ENCODE results near the gene PKIG.
"Not testable (repeated sequence)": the region's sequence is repeated elsewhere in the genome, so short reads cannot be mapped to it uniquely, and the experiment has no call there.

- TF ChIP-seq SUZ12 (IDR thresholded peaks at IDR 0.05); FOXM1 (IDR thresholded peaks at IDR 0.05; ENCODE audit: borderline replicate concordance); HDGF (IDR thresholded peaks at IDR 0.05; ENCODE audit: borderline replicate concordance); ELF4 (IDR thresholded peaks at IDR 0.05); CTBP1 (IDR thresholded peaks at IDR 0.05; ENCODE audit: borderline replicate concordance); SP1 (IDR thresholded peaks at IDR 0.05); L3MBTL2 (conservative IDR thresholded peaks at IDR 0.05); BHLHE40 (IDR thresholded peaks at IDR 0.05; ENCODE audit: borderline replicate concordance): not testable (repeated sequence)
These were observed 5.9 kb downstream of the PKIG start for GRCh38 chr20:44588321-44588720.

Measured in HEK293T (cell line).